BJ (cell line): ENCODE data around the gene SH3BGRL3. TPM values are rescaled to one million over a fixed set of nuclear protein-coding genes. Genes with fewer than 3 reads are reported as not detected.

Experiments
- CTCF ChIA-PET: fragments of 350-600 bp; formaldehyde crosslinking; extraction: SDS; loops from one replicate; lab custom pipeline; 2021; ENCODE audit warnings: antibody characterized with exemption, inconsistent platforms; lab: Yijun Ruan, JAX
- POLR2A ChIA-PET: fragments of 300-600 bp; sonication (Branson Sonifier 250); formaldehyde crosslinking; extraction: SDS; loops from one replicate; lab custom pipeline; 2021; ENCODE audit warnings: antibody characterized with exemption; lab: Charles Lee
- DNase-seq: peaks from one replicate; pipeline ENCODE4 v3.0.0-alpha.2; 2011; ENCODE audit warnings: low read depth
- H3K27me3 ChIP-seq: 2 replicates; pipeline ENCODE4 v1.6.0; 2011; ENCODE audit warnings: low read length; ENCODE audit not compliant: control insufficient read depth, insufficient read depth
- H3K36me3 ChIP-seq: 2 replicates; pipeline ENCODE4 v1.5.1; 2011; ENCODE audit warnings: low read length; ENCODE audit not compliant: control insufficient read depth, insufficient read depth
- H3K4me3 ChIP-seq: 2 replicates; pipeline ENCODE4 v1.5.1; 2011; ENCODE audit warnings: low read depth, mild to moderate bottlenecking, control low read depth, low read length
- polyA plus RNA-seq: library from polyadenylated mRNA; depleted of rRNA; stranded (reverse); fragments of >200 nt; gene quantifications from 2 replicates; pipeline ENCODE4 v1.2.3, GENCODE V29; 2011
- TF ChIP-seq, protein P1 (sequence below): IDR thresholded peaks from 2 replicates; pipeline ENCODE4 v1.5.1; 2011; ENCODE audit warnings: low read depth, mild to moderate bottlenecking, control low read depth, inconsistent platforms, low read length, moderate library complexity; ENCODE audit not compliant: insufficient read depth

The SH3BGRL3 gene
- polyA plus RNA-seq, 1 experiment = 298 TPM

DNA sequence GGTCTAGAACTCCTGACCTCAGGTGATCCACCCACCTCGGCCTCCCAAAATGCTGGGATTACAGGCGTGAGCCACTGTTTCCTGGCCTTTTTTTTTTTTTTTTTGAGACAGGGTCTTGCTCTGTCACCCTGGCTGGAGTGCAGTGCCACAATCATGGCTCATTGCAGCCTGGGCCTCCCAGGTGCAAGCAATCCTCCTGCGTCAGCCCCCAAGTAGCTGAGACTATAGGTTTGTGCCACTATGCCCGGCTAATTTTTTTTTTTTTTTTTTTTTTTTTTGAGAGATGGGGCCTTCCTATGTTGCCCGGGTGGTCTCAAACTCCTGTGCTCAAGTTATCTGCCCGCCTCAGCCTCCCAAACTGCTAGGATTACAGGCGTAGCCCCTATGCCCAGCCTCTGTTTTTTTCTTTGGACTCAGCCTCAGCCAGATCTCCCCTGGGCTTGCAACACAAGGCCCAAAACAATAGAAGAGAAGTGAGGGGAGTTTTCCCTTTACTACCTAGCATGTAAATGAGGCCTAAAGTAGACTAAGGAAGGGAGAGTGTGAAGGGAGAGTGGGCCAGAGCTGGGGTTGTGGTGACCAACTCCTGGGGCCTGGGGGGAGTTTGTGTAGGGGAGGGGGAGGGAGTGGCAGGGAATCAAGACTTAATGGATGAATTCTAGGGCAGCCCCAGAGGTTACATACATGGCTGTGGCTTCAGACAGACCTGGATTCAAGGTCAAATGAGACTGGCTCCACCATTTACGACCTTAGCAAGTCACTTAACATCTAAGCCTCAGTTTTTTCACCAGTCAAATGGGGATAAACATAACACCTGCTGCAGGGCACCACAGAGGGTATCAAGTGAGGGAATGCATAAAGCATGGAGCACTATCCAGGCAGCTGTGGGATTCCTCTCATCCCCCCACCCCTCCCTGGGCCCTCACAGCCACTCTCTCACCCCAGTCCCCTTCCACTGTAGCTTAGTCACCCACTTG, 36.3 kb downstream of the SH3BGRL3 start:
- H3K36me3 ChIP-seq = no peaks in the 10 kb centered on the region
- H3K27me3 ChIP-seq = peaks cover 3% of the 10 kb centered on the region
- TF ChIP-seq, protein P1, sequence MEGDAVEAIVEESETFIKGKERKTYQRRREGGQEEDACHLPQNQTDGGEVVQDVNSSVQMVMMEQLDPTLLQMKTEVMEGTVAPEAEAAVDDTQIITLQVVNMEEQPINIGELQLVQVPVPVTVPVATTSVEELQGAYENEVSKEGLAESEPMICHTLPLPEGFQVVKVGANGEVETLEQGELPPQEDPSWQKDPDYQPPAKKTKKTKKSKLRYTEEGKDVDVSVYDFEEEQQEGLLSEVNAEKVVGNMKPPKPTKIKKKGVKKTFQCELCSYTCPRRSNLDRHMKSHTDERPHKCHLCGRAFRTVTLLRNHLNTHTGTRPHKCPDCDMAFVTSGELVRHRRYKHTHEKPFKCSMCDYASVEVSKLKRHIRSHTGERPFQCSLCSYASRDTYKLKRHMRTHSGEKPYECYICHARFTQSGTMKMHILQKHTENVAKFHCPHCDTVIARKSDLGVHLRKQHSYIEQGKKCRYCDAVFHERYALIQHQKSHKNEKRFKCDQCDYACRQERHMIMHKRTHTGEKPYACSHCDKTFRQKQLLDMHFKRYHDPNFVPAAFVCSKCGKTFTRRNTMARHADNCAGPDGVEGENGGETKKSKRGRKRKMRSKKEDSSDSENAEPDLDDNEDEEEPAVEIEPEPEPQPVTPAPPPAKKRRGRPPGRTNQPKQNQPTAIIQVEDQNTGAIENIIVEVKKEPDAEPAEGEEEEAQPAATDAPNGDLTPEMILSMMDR = no peak
- ChIA-PET CTCF (interaction anchor here (1.6 to 5.0 kb wide), 3 partner anchors 11 to 40 kb away, joined by 7 to 30 read pairs (median 8); no protein-coding TSS in a partner anchor), POLR2A (no interaction called here)
- no peak for DNase-seq
- H3K4me3 ChIP-seq = no peak overlapping the region

DNA sequence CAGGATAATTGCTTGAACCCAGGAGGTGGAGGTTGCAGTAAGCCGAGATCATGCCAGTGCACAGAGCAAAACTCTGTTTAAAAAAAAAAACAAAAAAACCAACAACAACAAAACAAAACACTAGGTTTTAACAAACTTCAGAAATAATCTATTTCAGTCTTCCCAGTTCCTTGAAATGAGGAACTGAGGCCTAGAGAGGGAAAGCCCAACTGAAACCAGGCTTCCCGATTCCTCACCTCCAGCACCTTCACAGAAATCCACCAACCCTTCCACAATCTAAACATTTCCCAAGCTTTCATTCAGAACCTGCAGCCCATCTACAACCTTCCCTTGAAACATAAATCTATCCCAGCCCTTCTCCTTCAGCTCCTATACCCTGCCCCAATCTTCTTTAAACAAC, 37.3 kb downstream of the SH3BGRL3 start:
- DNase-seq = no peak
- Histone ChIP-seq H3K27me3 (peaks cover 1% of the 10 kb centered on the region), H3K36me3 (no peaks in the 10 kb centered on the region), H3K4me3 (no peak overlapping the region)
- TF ChIP-seq, protein P1 = no peak
- CTCF ChIA-PET = interaction anchor here (5.0 kb wide), 1 partner anchor 41 kb away, joined by 30 read pairs; no protein-coding TSS in a partner anchor
- POLR2A ChIA-PET = no interaction called here

DNA sequence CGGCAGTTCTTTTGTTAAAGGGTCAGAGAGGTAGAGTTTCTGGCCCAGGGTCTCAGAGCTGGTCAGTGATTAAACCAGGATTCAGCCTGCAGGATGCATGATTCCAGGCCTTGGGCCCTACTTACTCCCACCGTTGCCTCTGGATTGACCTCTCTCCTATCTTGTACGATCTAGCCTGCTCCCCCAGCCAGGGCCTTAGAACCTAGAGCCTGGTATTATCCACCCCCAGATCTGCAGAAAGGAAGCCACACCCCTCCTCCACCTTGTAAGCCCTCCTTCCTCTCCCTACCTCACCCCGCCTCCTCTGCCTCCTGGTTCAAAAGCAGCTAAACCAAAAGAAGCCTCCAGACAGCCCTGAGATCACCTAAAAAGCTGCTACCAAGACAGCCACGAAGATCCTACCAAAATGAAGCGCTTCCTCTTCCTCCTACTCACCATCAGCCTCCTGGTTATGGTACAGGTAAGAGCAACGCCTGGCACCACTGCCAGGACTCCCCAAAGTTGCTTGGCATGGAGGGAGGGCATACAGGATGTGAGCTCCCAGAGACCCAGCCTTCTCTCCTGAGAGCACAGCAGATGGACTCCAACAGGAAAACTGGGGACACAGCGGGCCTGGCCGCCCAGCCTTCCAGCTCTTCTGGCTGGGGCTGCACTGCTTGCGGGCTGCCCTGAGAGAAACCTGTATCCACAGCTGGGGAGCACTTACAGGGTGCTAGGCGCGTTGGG, 37.9 kb downstream of the SH3BGRL3 start, which contains the start of gene CD52:
Gene CD52, plus strand, starts transcription at position 347 of the 726 bp plus-strand sequence. Its CDS starts 60 bp downstream, at position 407.
- Histone ChIP-seq H3K4me3 (no peak within 1 kb of the TSS), H3K36me3 (no peaks in the 10 kb centered on the region), H3K27me3 (peaks cover 1% of the 10 kb centered on the region)
- CTCF ChIA-PET = interaction anchor here (1.0 to 5.0 kb wide), 4 partner anchors 33 to 172 kb away, joined by 3 to 30 read pairs (median 4); partner anchors contain the start of gene ZNF593
- no peak for DNase-seq
- POLR2A ChIA-PET = no interaction called here
- TF ChIP-seq, protein P1 = no peak

DNA sequence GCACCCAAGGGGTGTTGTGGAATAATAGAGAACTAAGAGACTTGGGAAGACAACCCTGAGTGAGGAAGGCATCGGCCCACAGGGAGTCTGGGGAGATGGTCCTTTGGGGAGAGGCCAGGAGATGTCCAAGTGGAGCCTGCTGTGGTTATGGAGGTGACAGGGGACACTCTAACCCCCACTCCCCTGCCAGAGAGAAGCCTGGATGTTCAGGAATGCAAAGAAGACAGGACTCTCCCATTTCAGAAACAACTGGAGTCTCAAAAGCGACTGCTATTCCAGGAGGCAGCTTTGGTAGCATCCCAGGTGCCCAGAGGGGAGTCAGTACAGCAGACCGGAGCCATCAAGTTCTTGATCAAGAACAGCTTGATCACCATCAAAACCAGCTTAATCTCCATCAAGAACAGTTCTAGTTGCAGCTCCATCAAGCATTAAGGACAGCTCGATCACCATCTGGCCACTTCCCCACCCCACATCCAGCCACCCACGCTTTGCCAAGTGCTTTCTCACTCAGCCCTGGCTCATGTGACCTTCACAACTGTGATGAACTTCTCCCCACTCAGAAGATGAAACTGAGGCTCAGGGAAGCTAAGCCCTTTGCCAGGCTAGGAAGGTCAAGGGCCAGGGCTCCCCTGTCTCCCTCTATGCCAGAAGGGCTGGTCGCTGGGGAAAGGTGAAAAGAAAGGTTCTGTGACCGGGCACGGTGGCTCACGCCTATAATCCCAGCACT, 38.6 kb downstream of the SH3BGRL3 start:
- no peak overlapping the region for H3K4me3 ChIP-seq
- no peak for DNase-seq

More for the DNA sequence above, 38.6 kb downstream of the SH3BGRL3 start:
- POLR2A ChIA-PET = no interaction called here
- Histone ChIP-seq H3K27me3 (peaks cover 1% of the 10 kb centered on the region), H3K36me3 (no peaks in the 10 kb centered on the region)
- TF ChIP-seq, protein P1 = no peak
- CTCF ChIA-PET = interaction anchor here (1.0 to 5.0 kb wide), 5 partner anchors 34 to 173 kb away, joined by 3 to 30 read pairs (median 4); partner anchors contain the start of genes SH3BGRL3 and ZNF593
